ENCODE measurements around the gene RTN4RL1.

The RTN4RL1 gene

GRCh38 chr17:2044263-2044894 is 19.2 kb upstream of the RTN4RL1 start:
- DNase-seq: no peak

GRCh38 chr17:2043785-2044184 is 18.7 kb upstream of the RTN4RL1 start:
- no peak for DNase-seq

GRCh38 chr17:2042933-2043332 is 17.8 kb upstream of the RTN4RL1 start:
- no peak for DNase-seq

- no peak for DNase-seq
Measured at GRCh38 chr17:2042390-2042847, 17.3 kb upstream of the RTN4RL1 start.

- DNase-seq: peak; percentile 95 to 96
Measured at GRCh38 chr17:2041561-2042389, 16.6 kb upstream of the RTN4RL1 start, which contains the start of gene OVCA2. Gene OVCA2, plus strand, starts transcription at chr17:2042022. Its CDS starts 26 bp downstream, at chr17:2042048.

GRCh38 chr17:2040942-2041560 is 15.9 kb upstream of the RTN4RL1 start:
- no peak for DNase-seq

- DNase-seq: no peak
Measured at GRCh38 chr17:2040219-2040827, 15.2 kb upstream of the RTN4RL1 start.

- DNase-seq: no peak
Measured at GRCh38 chr17:2037155-2037554, 12.0 kb upstream of the RTN4RL1 start.

GRCh38 chr17:2035541-2036488 is 10.7 kb upstream of the RTN4RL1 start:
- no peak for DNase-seq

GRCh38 chr17:2034806-2035540 is 9.8 kb upstream of the RTN4RL1 start:
- no peak for DNase-seq

GRCh38 chr17:2034157-2034556 is 9.0 kb upstream of the RTN4RL1 start:
- no peak for DNase-seq

- no peak for DNase-seq
Measured at GRCh38 chr17:2033153-2033552, 8.0 kb upstream of the RTN4RL1 start.

- peak in 1 of 2 experiments; percentile 49 for DNase-seq
Measured at GRCh38 chr17:2030779-2031163, 5.6 kb upstream of the RTN4RL1 start.

- peak; percentile 76 to 79 for DNase-seq
Measured at GRCh38 chr17:2029911-2030778, 5.0 kb upstream of the RTN4RL1 start, which contains the start of gene DPH1. Gene DPH1, plus strand, starts transcription at chr17:2030153. Its CDS starts 17 bp downstream, at chr17:2030170.

GRCh38 chr17:2028737-2029136 is 3.6 kb upstream of the RTN4RL1 start:
- no peak for DNase-seq

- DNase-seq: no peak
Measured at GRCh38 chr17:2028234-2028614, 3.1 kb upstream of the RTN4RL1 start.

GRCh38 chr17:2027528-2028233 is 2.5 kb upstream of the RTN4RL1 start:
- no peak for DNase-seq

GRCh38 chr17:2025622-2026309 is 632 bp upstream of the RTN4RL1 start:
- no peak for DNase-seq
